CD1c-positive myeloid dendritic cell (primary cell): ENCODE measurements around the gene VPS25.
A peak's percentile ranks its signal among the peaks of the same experiment; 100 is the strongest.
"Not testable (repeated sequence)": the region's sequence is repeated elsewhere in the genome, so short reads cannot be mapped to it uniquely, and the experiment has no call there.

Experiments
- DNase-seq: peaks from one replicate; pipeline ENCODE4 v3.0.0-alpha.2; 2016; ENCODE audit errors: extremely low spot score

Gene VPS25

DNA sequence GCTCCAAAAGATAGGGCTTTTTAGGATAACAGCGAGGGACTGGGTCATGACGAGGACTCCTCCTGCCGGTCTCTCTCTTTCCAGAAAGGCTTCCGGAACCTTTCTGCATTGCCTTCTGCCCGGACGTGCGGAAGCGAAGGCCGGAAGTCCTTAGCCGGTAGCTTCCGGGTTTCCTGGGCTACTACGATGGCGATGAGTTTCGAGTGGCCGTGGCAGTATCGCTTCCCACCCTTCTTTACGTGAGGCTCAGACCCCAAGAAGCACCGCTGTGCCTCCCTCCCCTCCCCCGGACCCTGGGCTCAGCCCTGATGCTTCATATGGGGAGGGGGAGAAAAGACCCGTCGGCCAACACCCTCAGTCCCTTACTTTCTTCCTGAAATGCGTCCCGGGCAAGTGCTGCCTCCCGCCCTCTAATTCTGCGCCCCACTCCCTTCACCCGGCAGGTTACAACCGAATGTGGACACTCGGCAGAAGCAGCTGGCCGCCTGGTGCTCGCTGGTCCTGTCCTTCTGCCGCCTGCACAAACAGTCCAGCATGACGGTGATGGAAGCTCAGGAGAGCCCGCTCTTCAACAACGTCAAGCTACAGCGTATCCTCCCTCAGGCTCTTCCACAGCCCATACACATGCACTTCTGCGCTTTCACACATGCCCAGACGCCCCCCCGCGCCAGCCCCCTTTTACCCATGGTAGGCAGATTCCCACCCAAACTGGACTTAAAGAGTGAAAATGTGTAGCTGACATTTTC is at the start of gene VPS25:
TSS of gene VPS25 (plus strand) at position 160 of the 746 bp plus-strand sequence. CDS start at position 187, 27 bp downstream.
- DNase-seq, result peak; percentile 83

- no peak for DNase-seq
Observed at GRCh38 chr17:42723636-42724035, 49.6 kb upstream of the VPS25 start.

- DNase-seq, result no peak
Observed at GRCh38 chr17:42725143-42725542, 48.1 kb upstream of the VPS25 start.

GRCh38 chr17:42740699-42741098 is 32.5 kb upstream of the VPS25 start:
- no peak for DNase-seq

- not testable (repeated sequence) for DNase-seq
Observed at GRCh38 chr17:42742916-42743315, 30.3 kb upstream of the VPS25 start.

DNA sequence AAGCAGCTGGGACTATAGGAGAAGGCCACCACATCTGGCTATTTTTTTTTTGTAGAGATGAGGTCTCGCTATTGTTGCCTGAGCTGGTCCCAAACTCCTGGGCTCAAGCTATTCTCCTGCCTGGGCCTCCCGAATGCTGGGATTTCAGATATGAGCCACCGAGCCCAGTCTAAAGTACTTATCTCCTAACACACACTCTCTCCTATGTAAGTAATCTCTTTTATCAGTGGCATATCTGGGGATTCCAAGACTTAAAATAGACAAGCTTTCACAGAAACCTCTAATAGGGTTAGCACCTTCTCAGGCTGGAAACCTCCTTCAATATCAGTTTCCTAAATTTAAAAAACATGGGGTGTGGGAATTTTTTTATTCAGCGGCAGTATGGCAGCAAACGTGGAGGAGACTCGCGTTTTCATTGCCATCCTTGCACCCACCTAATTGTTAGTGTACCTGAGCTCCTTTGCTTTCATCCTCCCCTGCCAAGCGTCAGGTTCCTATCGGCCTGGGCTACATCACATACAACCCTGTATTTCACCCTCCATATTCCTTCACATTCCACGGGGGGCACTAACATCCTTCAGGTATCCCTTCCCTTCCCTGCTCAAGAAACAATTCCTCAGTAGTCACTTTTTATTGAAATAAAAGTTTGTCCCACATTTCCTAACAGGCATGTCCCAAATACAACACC is 29.5 kb upstream of the VPS25 start:
- no peak for DNase-seq

GRCh38 chr17:42744283-42744805 is 28.9 kb upstream of the VPS25 start:
- DNase-seq, result peak; percentile 32

- DNase-seq, result peak; percentile 96
Observed at GRCh38 chr17:42744806-42745617, 28.2 kb upstream of the VPS25 start, which contains the start of gene EZH1. Gene EZH1 (minus strand): TSS chr17:42745040. CDS start chr17:42728941, 16,099 bp downstream.

DNA sequence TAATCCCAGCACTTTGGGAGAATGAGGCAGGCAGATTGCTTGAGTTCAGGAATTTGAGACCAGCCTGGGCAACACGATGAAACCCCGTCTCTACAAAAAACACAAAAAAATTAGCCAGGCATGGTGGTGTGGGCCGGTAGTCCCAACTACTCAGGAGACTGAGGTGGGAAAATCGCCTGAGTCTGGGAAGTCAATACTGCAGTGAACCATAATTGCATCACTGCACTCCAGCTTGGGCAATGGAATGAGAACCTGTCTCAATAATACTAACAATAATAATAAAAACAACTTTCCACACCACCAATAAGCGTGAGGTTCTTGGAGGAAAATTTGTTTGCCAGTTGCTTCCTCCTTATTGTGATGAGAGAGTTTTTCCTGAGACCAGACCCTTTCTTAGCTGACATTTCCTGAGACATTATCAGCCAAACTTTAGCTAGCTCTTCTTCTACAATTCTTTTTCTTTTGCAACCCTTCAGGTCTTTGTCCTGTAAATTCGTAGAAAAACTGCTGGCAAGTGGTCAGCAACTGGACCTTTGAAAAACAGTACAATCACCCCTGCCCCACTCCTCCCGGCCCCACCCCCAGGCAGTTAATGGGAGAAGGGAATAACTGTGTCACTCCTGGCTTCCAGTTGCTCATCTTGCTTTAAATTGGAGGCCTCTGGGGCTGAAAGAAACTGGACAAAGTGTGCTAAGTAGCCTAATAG is 24.9 kb upstream of the VPS25 start:
- DNase-seq, result no peak

DNA sequence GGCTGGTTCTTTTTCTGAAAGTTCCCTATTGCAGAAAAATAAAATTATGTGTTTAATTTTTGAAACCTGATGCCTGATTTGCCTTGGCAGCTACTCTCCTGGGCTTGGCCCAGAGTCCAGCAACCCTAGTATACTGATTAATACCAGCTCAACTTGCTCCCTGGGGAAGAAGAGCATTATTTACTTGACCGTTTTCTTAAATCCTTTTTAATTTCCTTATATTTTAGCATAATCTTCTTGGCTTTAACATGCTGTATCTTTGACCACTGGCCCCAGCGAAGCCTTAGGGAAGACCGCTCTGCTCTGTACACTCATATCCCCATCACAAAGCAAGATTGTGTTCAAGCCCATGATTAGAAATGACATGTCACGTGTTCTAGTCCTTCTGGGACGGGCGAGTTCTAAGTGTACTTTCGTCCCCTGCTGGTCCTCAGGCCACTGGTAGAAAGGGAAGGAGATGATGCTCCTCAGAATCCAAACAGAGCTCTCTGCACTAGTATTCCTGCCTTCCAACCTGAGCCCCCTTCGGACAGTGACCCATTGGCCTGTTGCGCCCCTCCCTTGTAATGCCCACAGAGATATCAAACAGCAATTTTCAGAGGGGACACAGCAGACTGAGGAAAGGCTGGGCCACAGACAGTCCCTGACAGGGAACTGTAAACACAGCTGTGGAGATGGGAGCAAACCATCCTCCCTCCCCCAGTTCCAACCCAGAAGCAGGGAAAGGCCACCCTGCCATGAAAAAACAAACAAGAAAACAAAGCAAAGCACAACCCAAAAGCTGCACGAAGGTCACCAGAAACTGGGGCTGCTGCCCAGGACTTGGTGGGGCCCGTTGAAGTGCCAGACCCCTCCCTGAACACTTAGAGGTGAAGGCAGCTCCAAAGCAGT is 24.1 kb upstream of the VPS25 start:
- no peak for DNase-seq

DNA sequence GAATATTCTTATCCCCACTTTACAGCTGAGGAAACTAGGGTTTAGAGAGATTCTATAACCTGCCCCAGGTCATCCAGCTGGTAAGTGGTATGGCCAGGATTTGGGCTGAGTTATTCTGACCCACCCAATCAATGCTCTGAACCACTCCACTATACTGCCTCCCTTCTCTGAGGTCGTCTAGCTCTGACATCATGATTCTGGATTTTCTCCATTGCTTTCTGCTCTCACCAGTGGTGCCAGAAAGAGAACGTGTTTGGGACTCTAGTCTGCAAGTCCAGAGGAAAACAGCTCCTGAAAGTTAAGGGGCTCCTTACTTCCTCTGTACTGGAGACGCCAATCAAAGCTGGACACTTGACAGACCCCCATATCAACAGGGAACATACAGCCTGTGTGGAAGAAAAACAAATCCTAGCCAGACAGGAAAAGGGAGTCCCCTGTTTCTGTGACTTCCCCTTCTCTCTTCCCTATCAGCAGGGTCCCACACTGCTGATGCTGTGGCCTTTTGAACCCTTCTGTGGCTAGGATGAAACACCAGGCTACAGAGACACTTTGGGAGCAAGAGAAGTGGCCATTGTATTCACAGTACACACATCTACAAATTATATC is 22.4 kb upstream of the VPS25 start:
- DNase-seq, result peak; percentile 39

GRCh38 chr17:42751628-42752027 is 21.6 kb upstream of the VPS25 start:
- DNase-seq, result no peak

GRCh38 chr17:42754782-42755181 is 18.5 kb upstream of the VPS25 start:
- no peak for DNase-seq

DNA sequence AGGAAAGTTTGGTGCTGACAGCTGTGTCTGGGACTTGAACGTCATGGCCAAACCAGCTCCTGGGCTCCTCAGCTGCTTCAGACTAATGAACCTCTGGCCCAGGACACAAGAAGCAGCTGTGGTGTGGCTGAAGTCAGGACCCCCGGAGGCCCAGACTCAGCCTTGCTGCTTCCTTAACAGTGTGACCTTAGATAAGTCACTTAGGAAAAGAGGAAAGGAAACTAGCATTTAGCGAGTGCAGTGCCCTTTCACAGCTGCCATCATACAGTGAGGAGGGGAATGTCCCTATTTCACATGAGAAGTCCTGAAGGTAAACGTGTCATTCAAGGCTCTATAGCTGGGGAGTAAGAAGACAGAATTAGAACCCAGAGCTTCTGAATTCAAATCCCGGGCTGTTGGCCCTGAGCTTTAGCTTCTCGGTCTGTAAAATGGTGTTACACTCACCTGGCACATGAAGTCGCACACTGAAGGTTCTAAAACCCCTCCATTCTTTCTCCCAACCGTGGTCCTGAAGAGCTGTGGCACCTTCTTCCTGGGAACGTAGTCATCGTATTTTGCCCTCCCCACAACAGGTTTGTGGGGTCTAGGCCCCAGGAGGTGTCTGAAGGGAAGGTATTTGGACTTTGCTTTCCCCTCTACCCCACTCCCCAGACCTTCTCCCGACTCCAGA is 13.1 kb upstream of the VPS25 start:
- peak; percentile 62 for DNase-seq

GRCh38 chr17:42760652-42761581 is 12.3 kb upstream of the VPS25 start, which contains the start of gene RAMP2:
Gene RAMP2 (plus strand): TSS chr17:42761227. CDS start chr17:42761262, 35 bp downstream.
- DNase-seq, result no peak

DNA sequence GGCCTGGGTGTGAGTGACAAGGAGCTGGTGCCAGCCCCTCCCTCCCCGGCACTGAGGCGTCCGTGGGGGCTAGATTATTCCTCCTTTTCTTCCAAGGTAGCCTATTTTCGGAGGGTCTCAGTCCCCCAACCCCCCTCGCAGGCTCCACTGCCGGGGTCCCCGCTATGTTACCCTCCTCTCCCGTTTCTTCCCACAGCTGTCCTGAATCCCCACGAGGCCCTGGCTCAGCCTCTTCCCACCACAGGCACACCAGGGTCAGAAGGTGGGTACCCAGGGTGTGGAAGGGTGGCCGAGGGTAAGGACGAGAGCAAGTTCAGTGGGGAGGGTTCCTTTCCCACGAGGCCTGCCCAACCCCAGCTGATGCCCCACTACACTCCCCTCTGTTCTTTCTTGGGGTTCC is 11.6 kb upstream of the VPS25 start:
- DNase-seq, result no peak

GRCh38 chr17:42766124-42766523 is 7.1 kb upstream of the VPS25 start:
- no peak for DNase-seq

GRCh38 chr17:42767512-42767911 is 5.7 kb upstream of the VPS25 start:
- no peak for DNase-seq
